GM23338 (cell line): ENCODE measurements around the gene EPB41L4A.

Experiments used
- CTCF ChIP-seq, 2 experiments: fragments of 200-600 bp in 1 of 2; sonication (generic) in 1 of 2; conservative IDR thresholded peaks; 2 replicates each; pipeline versions ENCODE4 v1.5.1 to v1.6.1; 2016 to 2017; ENCODE audit warnings: antibody characterized with exemption in 2 of 2, low read depth in 2 of 2, mild to moderate bottlenecking in 2 of 2, moderate library complexity in 1 of 2
- EZH2 ChIP-seq: fragments of 200-600 bp; sonication (generic); IDR thresholded peaks from one replicate; pipeline ENCODE4 v1.8.0; 2017; ENCODE audit warnings: antibody characterized with exemption, mild to moderate bottlenecking, low read depth; ENCODE audit not compliant: unreplicated experiment
- EZH2phosphoT487 ChIP-seq: fragments of 200-600 bp; sonication (generic); IDR thresholded peaks from one replicate; pipeline ENCODE4 v1.8.1; 2018; ENCODE audit warnings: antibody characterized with exemption; ENCODE audit not compliant: unreplicated experiment
- JUNB ChIP-seq: IDR thresholded peaks from one replicate; pipeline ENCODE4 v1.6.1; 2016; ENCODE audit warnings: antibody characterized with exemption; ENCODE audit not compliant: unreplicated experiment
- POLR2AphosphoS5 ChIP-seq: IDR thresholded peaks from 2 replicates; pipeline ENCODE4 v1.6.1; 2016; ENCODE audit warnings: antibody characterized with exemption, low read depth
- REST ChIP-seq: IDR thresholded peaks from one replicate; pipeline ENCODE4 v1.6.1; 2018; ENCODE audit warnings: antibody characterized with exemption; ENCODE audit not compliant: unreplicated experiment

- TF ChIP-seq CTCF (conservative IDR thresholded peaks at IDR 0.05; ENCODE audit: low read depth in 2 of 2) = no peak
- TF ChIP-seq EZH2phosphoT487 = no peak
- TF ChIP-seq REST = no peak
- TF ChIP-seq POLR2AphosphoS5 = no peak
- TF ChIP-seq EZH2 = no peak
- TF ChIP-seq JUNB = no peak
Measured at GRCh38 chr5:112348387-112348786, 70.7 kb downstream of the EPB41L4A start.
